SK-MEL-5 (cell line): Measurements from ENCODE around the gene EYA2. TPM values are rescaled to one million over a fixed set of nuclear protein-coding genes. Genes with fewer than 3 reads are reported as not detected.
"Not testable (repeated sequence)": the region's sequence is repeated elsewhere in the genome, so short reads cannot be mapped to it uniquely, and the experiment has no call there.

Source experiments
- DNase-seq: peaks from one replicate; pipeline ENCODE4 v3.0.0-alpha.2; 2016; ENCODE audit warnings: low read depth, low spot score
- in situ Hi-C: cut with HindIII; loops from 2 replicates; pipeline ENCODE4 v1.10.0; 2016; ENCODE audit warnings: low sequenced_read_pairs, high pct_unique_total_duplicates, low pct_unique_long_range_greater_than_20kb
- polyA plus RNA-seq, 2 experiments: library from polyadenylated mRNA; depleted of rRNA; stranded (reverse); fragments of >200 nt; gene quantifications; 2 replicates each; pipeline ENCODE4 v1.2.3, GENCODE V29; 2015
- total RNA-seq: library from RNA; depleted of rRNA; stranded (reverse); fragments of >200 nt; shearing (Covaris generic); gene quantifications from 2 replicates; pipeline ENCODE4 v1.2.3, GENCODE V29; 2014; rRNA removed

EYA2 gene
- not detected in 2 replicates for total RNA-seq
- polyA plus RNA-seq (2015; cell fraction: cytosol; rRNA removed), result not detected in 2 replicates
- not detected in 2 replicates for polyA plus RNA-seq (2015; cell fraction: nucleus; rRNA removed)

GRCh38 chr20:46894579-46894958 is at the start of gene EYA2:
TSS of gene EYA2 (plus strand) at chr20:46894843. CDS start at chr20:46990011, 95,168 bp downstream.
- in situ Hi-C loops, result no loop called here
- DNase-seq, result no peak

GRCh38 chr20:46844965-46845364 is 49.7 kb upstream of the EYA2 start:
- in situ Hi-C loops, result no loop called here
- DNase-seq, result no peak

GRCh38 chr20:46849269-46849668 is 45.4 kb upstream of the EYA2 start:
- in situ Hi-C loops, result no loop called here
- no peak for DNase-seq

- in situ Hi-C loops, result no loop called here
These were observed 44.9 kb upstream of the EYA2 start for GRCh38 chr20:46849751-46850150.

GRCh38 chr20:46850416-46850815 is 44.2 kb upstream of the EYA2 start:
- DNase-seq, result no peak
- in situ Hi-C loops, result no loop called here

More at GRCh38 chr20:46849751-46850150, 44.9 kb upstream of the EYA2 start:
- DNase-seq, result no peak

GRCh38 chr20:46850896-46851295 is 43.7 kb upstream of the EYA2 start:
- no peak for DNase-seq
- in situ Hi-C loops, result no loop called here

- no peak for DNase-seq
- in situ Hi-C loops, result no loop called here
These were observed 42.9 kb upstream of the EYA2 start for GRCh38 chr20:46851746-46852145.

GRCh38 chr20:46852313-46852712 is 42.3 kb upstream of the EYA2 start:
- DNase-seq, result no peak
- in situ Hi-C loops, result no loop called here

- in situ Hi-C loops, result no loop called here
- DNase-seq, result no peak
These were observed 40.7 kb upstream of the EYA2 start for GRCh38 chr20:46853926-46854325.

GRCh38 chr20:46857061-46857831 is 37.4 kb upstream of the EYA2 start:
- in situ Hi-C loops, result no loop called here
- DNase-seq, result no peak

GRCh38 chr20:46865824-46866223 is 28.8 kb upstream of the EYA2 start:
- in situ Hi-C loops, result no loop called here
- DNase-seq, result no peak

- DNase-seq, result no peak
- in situ Hi-C loops, result no loop called here
These were observed 24.6 kb upstream of the EYA2 start for GRCh38 chr20:46870041-46870440.

- peak; percentile 56 for DNase-seq
- in situ Hi-C loops, result no loop called here
These were observed 22.1 kb upstream of the EYA2 start for GRCh38 chr20:46872328-46873211.

- no peak for DNase-seq
- in situ Hi-C loops, result no loop called here
These were observed 19.6 kb upstream of the EYA2 start for GRCh38 chr20:46875059-46875458.

GRCh38 chr20:46879386-46879785 is 15.3 kb upstream of the EYA2 start:
- in situ Hi-C loops, result no loop called here
- DNase-seq, result no peak

GRCh38 chr20:46879963-46880362 is 14.7 kb upstream of the EYA2 start:
- in situ Hi-C loops, DNase-seq: not testable (repeated sequence)

GRCh38 chr20:46883892-46884291 is 10.8 kb upstream of the EYA2 start:
- in situ Hi-C loops, result no loop called here
- no peak for DNase-seq

GRCh38 chr20:46890682-46891081 is 4.0 kb upstream of the EYA2 start:
- in situ Hi-C loops, result no loop called here
- DNase-seq, result no peak
